Left lung (tissue), 10 donors: ENCODE measurements around the gene FMN1. TPM values are rescaled to one million over a fixed set of nuclear protein-coding genes. Genes with fewer than 3 reads are reported as not detected.

Experiments used
- ATAC-seq: fragments of 200-7000 bp; cut with Tn5 transposase; one replicate; pipeline ENCODE4 v1.9.1; 2020; ENCODE audit warnings: moderate library complexity
- DNase-seq, 4 donors: peaks; one replicate each; pipeline ENCODE4 v3.0.0-alpha.2; 2013 to 2020
- H3K27ac ChIP-seq, 2 donors: fragments of 200-600 bp; sonication (generic) in 1 of 2; one replicate each; pipeline versions ENCODE4 v1.5.0 to v1.8.0; 2020 to 2021
- H3K27me3 ChIP-seq, 2 donors: fragments of 200-600 bp; sonication (generic) in 1 of 2; one replicate each; pipeline versions ENCODE4 v1.5.0 to v1.8.0; 2020 to 2021
- H3K36me3 ChIP-seq, 2 donors: fragments of 200-600 bp; sonication (generic) in 1 of 2; one replicate each; pipeline versions ENCODE4 v1.5.0 to v1.8.0; 2020 to 2021
- H3K4me1 ChIP-seq, 2 donors: fragments of 200-600 bp; one replicate each; pipeline ENCODE4 v1.8.0; 2021
- H3K4me3 ChIP-seq, 2 donors: fragments of 200-600 bp; sonication (generic) in 1 of 2; one replicate each; pipeline versions ENCODE4 v1.5.0 to v1.8.0; 2020 to 2021; ENCODE audit warnings: mild to moderate bottlenecking in 1 of 2
- H3K9me3 ChIP-seq, 2 donors: fragments of 200-600 bp; sonication (generic) in 1 of 2; one replicate each; pipeline versions ENCODE4 v1.5.0 to v1.8.0; 2020 to 2021
- CTCF ChIP-seq, 2 donors: fragments of 200-600 bp; sonication (generic) in 1 of 2; IDR thresholded peaks; one replicate each; pipeline versions ENCODE4 v1.5.0 to v1.8.0; 2021; ENCODE audit warnings: antibody characterized with exemption in 2 of 2
- intact Hi-C, 2 donors: fragments of 100-400 bp; cut with DNase I; formaldehyde crosslinking; loops; one replicate each; pipeline versions ENCODE4 v1.11.2 to v1.14.2; 2022
- polyA plus RNA-seq, 6 donors: library from polyadenylated mRNA; unstranded; fragments of 120-200 nt; gene quantifications; one replicate each; pipeline ENCODE4 v1.2.1, GENCODE V29; 2013; ENCODE audit not compliant: insufficient read length in 6 of 6
- total RNA-seq, 2 donors: library from RNA; stranded (reverse); fragmentation: NEBNext Ultra II Directional; extraction: Animal tissue kit (Norgen Biotek cat#: 25700); gene quantifications; one replicate each; pipeline ENCODE4 v1.2.1, GENCODE V29; 2021
- donor health status: DM: no; HTN: yes; CAD: no.
- donor health status: DM: no; HTN: no; CAD: no.

Gene FMN1
- total and polyA plus RNA-seq, 8 donors = 4.6 to 45.2 (median 8.4) TPM

DNA sequence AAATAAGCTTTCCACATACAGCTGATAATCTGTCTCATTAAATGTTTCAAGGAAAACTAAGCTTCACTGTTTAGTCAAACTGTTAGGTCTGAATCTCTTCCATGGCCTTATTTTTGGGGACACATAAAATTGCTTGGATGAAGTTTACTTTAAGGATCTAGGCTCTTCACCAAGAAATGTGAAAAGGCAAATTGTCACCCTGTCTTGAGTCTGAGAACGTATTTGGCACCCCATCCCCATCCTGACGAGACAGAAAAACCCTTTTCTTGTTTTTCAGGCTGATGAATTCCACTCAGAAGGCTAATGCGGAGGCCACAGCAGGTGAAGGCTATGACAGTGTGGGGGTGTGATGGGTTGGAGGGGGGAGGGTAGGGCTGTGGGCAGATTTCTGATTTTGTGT, 250.1 kb downstream of the FMN1 start:
- Histone ChIP-seq H3K27me3 (no peaks in the 10 kb centered on the region), H3K27ac (no peak overlapping the region), H3K36me3 (no peaks in the 10 kb centered on the region), H3K4me1 (no peaks in the 10 kb centered on the region), H3K9me3 (no peaks in the 10 kb centered on the region), H3K4me3 (no peak overlapping the region)
- DNase-seq (no peak), ATAC-seq (no peak)
- TF ChIP-seq CTCF (IDR thresholded peaks at IDR 0.05) = no peak
- intact Hi-C loops = no loop called here

GRCh38 chr15:32943711-32944110, 250.8 kb downstream of the FMN1 start:
- DNase-seq (no peak), ATAC-seq (no peak)
- Histone ChIP-seq H3K9me3 (no peaks in the 10 kb centered on the region), H3K27ac (no peak overlapping the region), H3K36me3 (no peaks in the 10 kb centered on the region), H3K4me1 (no peaks in the 10 kb centered on the region), H3K4me3 (no peak overlapping the region), H3K27me3 (no peaks in the 10 kb centered on the region)
- intact Hi-C loops = no loop called here
- TF ChIP-seq CTCF (IDR thresholded peaks at IDR 0.05) = no peak

DNA sequence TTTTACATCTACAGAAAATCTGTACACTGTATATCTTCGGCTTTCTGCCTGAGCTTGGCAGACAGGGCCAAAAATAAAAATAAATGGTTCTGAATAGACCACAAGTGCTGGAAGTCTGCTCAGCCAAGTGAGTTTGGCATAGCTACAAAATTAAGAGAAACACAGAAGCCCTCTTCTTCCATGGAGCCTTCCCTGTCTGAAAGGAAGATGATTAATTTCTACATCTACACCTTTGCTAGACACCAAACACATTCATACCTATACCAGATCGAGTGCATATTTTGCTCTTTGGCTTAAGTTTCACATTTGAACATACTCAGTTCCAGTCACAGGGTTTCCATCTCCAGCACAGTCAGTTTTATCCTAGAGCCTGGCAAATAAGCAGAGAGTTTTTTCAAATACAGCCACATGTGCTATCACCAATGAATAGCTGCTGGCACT, 252.1 kb downstream of the FMN1 start:
- no peak for DNase-seq
- no peak for TF ChIP-seq CTCF (IDR thresholded peaks at IDR 0.05)

DNA sequence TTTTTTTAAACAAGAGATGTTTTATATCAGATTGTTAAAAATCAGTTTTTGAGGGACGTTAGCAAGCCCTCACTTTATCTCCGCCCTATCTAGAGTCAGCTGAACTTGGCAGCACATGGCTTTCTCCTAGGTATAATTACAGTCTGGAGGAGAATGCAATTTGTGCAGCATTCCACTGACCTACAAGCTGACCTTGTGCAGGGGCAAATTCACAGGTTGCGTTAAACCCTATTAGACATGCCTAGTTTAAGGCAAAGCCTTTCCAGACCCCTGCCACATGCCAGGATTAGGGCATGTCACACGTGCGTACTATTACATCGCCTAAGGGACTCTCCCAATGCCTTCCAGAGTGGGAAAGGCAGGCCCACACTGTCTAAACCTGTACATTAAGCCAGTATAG, 252.7 kb downstream of the FMN1 start:
- intact Hi-C loops = no loop called here
- no peaks in the 10 kb centered on the region for H3K9me3 ChIP-seq
- H3K4me3 ChIP-seq = no peak overlapping the region
- no peak overlapping the region for H3K27ac ChIP-seq
- H3K4me1 ChIP-seq = no peaks in the 10 kb centered on the region
- H3K36me3 ChIP-seq = no peaks in the 10 kb centered on the region
- no peak for DNase-seq
- no peak for TF ChIP-seq CTCF (IDR thresholded peaks at IDR 0.05)
- H3K27me3 ChIP-seq = no peaks in the 10 kb centered on the region
- no peak for ATAC-seq

More for the DNA sequence above, 252.1 kb downstream of the FMN1 start:
- no peaks in the 10 kb centered on the region for H3K27me3 ChIP-seq
- ATAC-seq = no peak
- H3K4me1 ChIP-seq = no peaks in the 10 kb centered on the region
- no peak overlapping the region for H3K4me3 ChIP-seq
- no peaks in the 10 kb centered on the region for H3K36me3 ChIP-seq
- intact Hi-C loops = no loop called here
- no peak overlapping the region for H3K27ac ChIP-seq
- no peaks in the 10 kb centered on the region for H3K9me3 ChIP-seq

- TF ChIP-seq CTCF (IDR thresholded peaks at IDR 0.05) = no peak
- Histone ChIP-seq H3K4me3 (no peak overlapping the region), H3K9me3 (no peaks in the 10 kb centered on the region), H3K36me3 (no peaks in the 10 kb centered on the region), H3K27ac (no peak overlapping the region), H3K27me3 (no peaks in the 10 kb centered on the region), H3K4me1 (no peaks in the 10 kb centered on the region)
- ATAC-seq (no peak), DNase-seq (no peak)
- intact Hi-C loops = no loop called here
Measured at GRCh38 chr15:32936976-32937375, 257.5 kb downstream of the FMN1 start.
